ENCODE results near the gene THSD8. TPM values are rescaled to one million over a fixed set of nuclear protein-coding genes. Genes with fewer than 3 reads are reported as not detected.
A peak's percentile ranks its signal among the peaks of the same experiment; 100 is the strongest.

The THSD8 gene
- total and polyA plus RNA-seq, 2 of the 8 experiments (the other 6 are each of a cell fraction or from before 2014, with no cell fraction given), result 8.2 to 42.3 TPM

DNA sequence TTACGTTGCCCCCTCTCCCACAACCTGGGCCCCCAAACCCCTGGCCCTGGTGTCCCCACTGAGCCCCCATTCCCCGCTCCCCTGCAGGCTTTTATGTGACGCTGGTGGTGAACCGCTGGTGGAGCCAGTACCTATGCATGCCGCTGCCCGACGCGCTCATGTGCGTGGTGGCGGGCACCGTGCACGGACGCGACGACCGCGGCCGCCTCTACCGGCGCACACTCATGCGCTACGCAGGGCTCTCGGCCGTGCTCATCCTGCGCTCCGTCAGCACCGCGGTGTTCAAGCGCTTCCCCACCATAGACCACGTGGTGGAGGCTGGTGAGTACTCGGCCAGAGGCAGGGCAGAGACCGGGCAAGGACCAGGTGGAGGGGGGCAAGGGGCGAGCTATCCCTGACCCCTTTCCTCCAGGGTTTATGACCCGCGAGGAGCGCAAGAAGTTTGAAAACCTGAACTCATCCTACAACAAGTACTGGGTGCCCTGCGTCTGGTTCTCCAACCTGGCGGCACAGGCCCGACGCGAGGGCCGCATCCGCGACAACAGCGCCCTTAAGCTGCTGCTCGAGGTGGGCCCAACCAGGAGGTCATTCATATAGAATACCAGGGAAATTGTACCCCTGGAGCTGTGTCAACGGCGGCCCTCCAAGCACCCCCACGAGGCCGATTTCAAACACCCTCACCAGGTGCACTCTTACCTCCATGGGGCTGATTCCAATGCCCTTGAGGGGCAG, 47.2 kb upstream of the THSD8 start:
- H2BK20ac ChIP-seq (ENCODE audit: low read length), result no peak overlapping the region
- H4K5ac ChIP-seq (ENCODE audit: insufficient read length, low read depth, low read length), result no peak overlapping the region
- no peak overlapping the region for H2BK5ac ChIP-seq (ENCODE audit: low read depth, low read length)
- H3K27ac ChIP-seq (ENCODE audit: low read depth, low read length), result no peak overlapping the region
- H3K79me1 ChIP-seq (ENCODE audit: low read depth, low read length), result no peaks in the 10 kb centered on the region
- H3K4ac ChIP-seq (replicated peaks; ENCODE audit: insufficient read length, low read depth, low read length), result no peak overlapping the region
- FAIRE-seq (no peak), DNase-seq (ENCODE audit: low read depth in 1 of 2, low spot score in 2 of 2) (no peak)
- no peak overlapping the region for H2BK120ac ChIP-seq (replicated peaks; ENCODE audit: low read depth, low read length)
- H3K23me2 ChIP-seq (ENCODE audit: low read depth, low read length), result peaks cover 10% of the 10 kb centered on the region
- no peaks in the 10 kb centered on the region for H3K9me3 ChIP-seq (ENCODE audit: insufficient read depth in 2 of 2, low read depth in 1 of 2, low read length in 1 of 2)
- no peak overlapping the region for H3K18ac ChIP-seq (ENCODE audit: extremely low read depth, low read length)
- H3K56ac ChIP-seq (replicated peaks; ENCODE audit: insufficient read length, low read depth, low read length), result no peak overlapping the region
- H3K27me3 ChIP-seq (replicated peaks in 1 of 4; ENCODE audit: control insufficient read depth in 3 of 4, extremely low read depth in 1 of 4, insufficient read depth in 3 of 4, low read length in 3 of 4), result no peaks in the 10 kb centered on the region; a peak in 3 of 7 replicates
- no peak overlapping the region for H2BK15ac ChIP-seq (ENCODE audit: low read length)
- H3K79me2 ChIP-seq (ENCODE audit: control insufficient read depth in 1 of 2, insufficient read depth in 2 of 2, low read length in 2 of 2), result no peaks in the 10 kb centered on the region
- H3K36me3 ChIP-seq (ENCODE audit: control insufficient read depth in 2 of 4, insufficient read depth in 4 of 4, low read length in 3 of 4), result no peaks in the 10 kb centered on the region; a peak in 1 of 8 replicates
- ChIA-PET CTCF (ENCODE audit: partially characterized antibody) (interaction anchor here (0.7 to 17.5 kb wide), 13 partner anchors 10 to 132 kb away, joined by 3 to 288 read pairs (median 4); partner anchors contain the start of genes GET3, JUNB, KLF1 and PRDX2), POLR2A (ENCODE audit: partially characterized antibody) (interaction anchor here (0.9 to 8.1 kb wide), 11 partner anchors 9 to 73 kb away, joined by 3 to 70 read pairs (median 7); partner anchors contain the start of genes DHPS, GET3, TNPO2 and TRIR)
- no peak overlapping the region for H2AFZ ChIP-seq (ENCODE audit: low read length)
- no peak overlapping the region for H3K23ac ChIP-seq (ENCODE audit: insufficient read length)
- H4K91ac ChIP-seq (replicated peaks; ENCODE audit: insufficient read length, low read length), result no peak overlapping the region
- 91% methylated on average over 45 of the region's 50 CpGs; no CpG with 5 or more reads in 1 of the 2 experiments for WGBS, 2 experiments (ENCODE audit: extremely low coverage in 1 of 2, insufficient coverage in 1 of 2, insufficient read length in 1 of 2, insufficient replicate concordance in 2 of 2, low coverage in 1 of 2, low lambda C conversion rate in 2 of 2, missing lambda C conversion rate in 1 of 2)
- no peak overlapping the region for H3K9ac ChIP-seq (replicated peaks in 1 of 4; ENCODE audit: extremely low read depth in 1 of 4, low read depth in 3 of 4, low read length in 3 of 4)
- H3K4me1 ChIP-seq (replicated peaks in 1 of 4; ENCODE audit: control insufficient read depth in 3 of 4, insufficient read depth in 4 of 4, low read length in 3 of 4), result peaks cover 0 to 11% (median 8%) of the 10 kb centered on the region in 4 experiments; a peak in 6 of 7 replicates
- H4K20me1 ChIP-seq (replicated peaks in 1 of 2; ENCODE audit: control insufficient read depth in 1 of 2, insufficient read depth in 2 of 2, low read length in 2 of 2), result no peaks in the 10 kb centered on the region
- H3K4me3 ChIP-seq (ENCODE audit: extremely low read depth in 1 of 4, insufficient read depth in 2 of 4, low read depth in 3 of 4, low read length in 4 of 4), result no peak overlapping the region
- H2BK12ac ChIP-seq (ENCODE audit: low read depth, low read length), result no peak overlapping the region
- H3K4me2 ChIP-seq (ENCODE audit: insufficient read depth in 1 of 2, low read depth in 2 of 2, low read length in 2 of 2), result no peak overlapping the region
- H4K8ac ChIP-seq (ENCODE audit: extremely low read depth, insufficient read depth, low read length), result peak overlapping the region; percentile 57; the same call in 1 of the 2 replicates
- H3K14ac ChIP-seq (ENCODE audit: insufficient read length), result no peak overlapping the region
- no peak overlapping the region for H2AK5ac ChIP-seq (ENCODE audit: low read depth, low read length)

Measured in H1 (cell line).